ENCODE results near the gene PTCRA. TPM values are rescaled to one million over a fixed set of nuclear protein-coding genes. Genes with fewer than 3 reads are reported as not detected.
"Not testable (repeated sequence)": the region's sequence is repeated elsewhere in the genome, so short reads cannot be mapped to it uniquely, and the experiment has no call there.

PTCRA gene
- total and polyA plus RNA-seq, 5 donors = not detected

DNA sequence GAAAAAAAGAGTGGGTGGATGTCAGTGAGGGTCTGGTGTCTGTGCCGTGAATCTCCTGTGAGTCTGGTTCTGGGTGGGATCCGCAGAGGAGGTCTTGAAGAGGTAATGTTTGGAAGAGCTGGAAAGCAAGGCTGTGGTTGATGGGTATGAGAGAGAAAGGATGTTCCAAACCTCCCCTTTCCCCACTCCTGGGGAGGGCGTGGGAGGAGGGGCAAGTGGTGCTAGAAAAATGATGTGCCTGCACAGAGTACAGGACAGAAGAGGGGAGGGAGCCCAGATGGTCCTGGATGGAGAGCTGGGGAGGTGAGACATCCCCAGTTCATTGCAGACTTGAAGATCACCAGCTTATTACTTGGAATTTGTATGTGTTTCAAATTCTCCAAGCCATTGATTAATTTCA lies 16.6 kb downstream of the PTCRA start:
- H3K27me3 ChIP-seq (ENCODE audit: control insufficient read depth, insufficient read depth) = no peaks in the 10 kb centered on the region
- WGBS = 90% methylated on average over 3 of the region's 3 CpGs
- H3K27ac ChIP-seq (ENCODE audit: low read length) = no peak overlapping the region
- ATAC-seq (no peak), DNase-seq (no peak)
- intact Hi-C loops (cut with DNase I) = no loop called here
- no peaks in the 10 kb centered on the region for H3K9me3 ChIP-seq (ENCODE audit: control insufficient read depth, low read length)
- no peaks in the 10 kb centered on the region for H3K4me1 ChIP-seq (ENCODE audit: control insufficient read depth, insufficient read depth, low read length)
- H3K4me3 ChIP-seq (ENCODE audit: low read length) = no peak overlapping the region

DNA sequence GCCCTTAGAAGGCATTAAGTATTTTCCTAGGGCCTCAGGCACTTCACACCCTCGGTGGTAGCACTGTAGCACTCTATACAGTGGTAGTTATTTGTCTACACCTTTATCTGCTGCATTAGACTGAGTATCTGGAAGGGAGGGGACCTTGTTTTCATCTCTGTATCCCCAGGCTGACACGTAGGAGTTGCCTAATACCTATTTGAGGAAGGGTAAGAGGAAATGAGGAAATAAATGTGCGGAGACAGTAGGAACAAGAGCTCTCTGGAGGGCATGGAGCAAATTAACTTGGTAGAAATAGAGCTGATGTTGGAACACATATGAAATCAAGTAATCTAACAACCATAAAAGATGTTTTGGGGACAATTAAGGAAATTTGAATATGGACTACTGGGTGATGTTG lies 17.4 kb downstream of the PTCRA start:
- Histone ChIP-seq H3K4me1 (ENCODE audit: control insufficient read depth, insufficient read depth, low read length) (no peaks in the 10 kb centered on the region), H3K9me3 (ENCODE audit: control insufficient read depth, low read length) (no peaks in the 10 kb centered on the region), H3K27me3 (ENCODE audit: control insufficient read depth, insufficient read depth) (no peaks in the 10 kb centered on the region), H3K4me3 (ENCODE audit: low read length) (no peak overlapping the region), H3K27ac (ENCODE audit: low read length) (no peak overlapping the region)
- 45% methylated on average over 3 of the region's 3 CpGs for WGBS
- ATAC-seq (no peak), DNase-seq (no peak)
- intact Hi-C loops (cut with DNase I) = no loop called here

DNA sequence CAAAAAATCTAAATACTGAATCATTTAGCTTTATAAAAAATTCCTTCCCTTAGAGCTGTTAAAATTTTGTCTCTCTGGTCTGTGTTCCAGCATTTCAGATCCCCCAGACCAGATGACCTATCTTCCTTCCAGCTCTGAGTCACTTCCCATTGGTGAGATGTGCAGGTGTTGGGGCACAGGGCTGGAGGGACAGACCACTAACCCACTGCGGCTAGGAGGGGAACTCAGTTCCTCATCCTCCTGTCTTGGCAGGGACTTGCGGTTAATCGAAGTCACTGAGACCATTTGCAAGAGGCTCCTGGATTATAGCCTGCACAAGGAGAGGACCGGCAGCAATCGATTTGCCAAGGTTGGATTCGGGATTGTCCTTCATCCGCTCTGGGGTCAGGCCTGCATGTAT lies 19.5 kb downstream of the PTCRA start:
- WGBS = 83% methylated on average over 7 of the region's 7 CpGs
- Histone ChIP-seq H3K4me1 (ENCODE audit: control insufficient read depth, insufficient read depth, low read length) (no peaks in the 10 kb centered on the region), H3K27ac (ENCODE audit: low read length) (no peak overlapping the region), H3K9me3 (ENCODE audit: control insufficient read depth, low read length) (no peaks in the 10 kb centered on the region), H3K4me3 (ENCODE audit: low read length) (no peak overlapping the region), H3K27me3 (ENCODE audit: control insufficient read depth, insufficient read depth) (no peaks in the 10 kb centered on the region)
- ATAC-seq (no peak), DNase-seq (no peak)
- intact Hi-C loops (cut with DNase I) = no loop called here

DNA sequence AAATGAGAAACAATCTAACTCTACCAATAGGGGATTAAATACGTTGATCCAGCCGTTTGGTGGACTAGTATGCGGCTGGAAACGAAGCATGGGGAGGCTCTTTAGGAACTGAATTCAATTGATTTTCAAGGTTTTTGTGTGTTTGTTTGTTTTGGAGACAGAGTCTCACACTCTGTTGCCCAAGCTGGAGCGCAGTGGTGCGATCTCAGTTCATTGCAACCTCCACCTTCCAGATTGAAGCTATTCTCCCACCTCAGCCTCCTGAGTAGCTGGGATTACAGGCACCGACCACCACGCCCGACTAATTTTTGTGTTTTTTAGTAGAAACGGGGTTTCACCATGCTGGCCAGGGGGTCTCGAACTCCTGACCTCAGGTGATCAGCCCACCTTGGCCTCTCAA lies 20.5 kb downstream of the PTCRA start:
- Histone ChIP-seq H3K4me1 (ENCODE audit: control insufficient read depth, insufficient read depth, low read length) (no peaks in the 10 kb centered on the region), H3K9me3 (ENCODE audit: control insufficient read depth, low read length) (no peaks in the 10 kb centered on the region), H3K4me3 (ENCODE audit: low read length) (no peak overlapping the region), H3K27ac (ENCODE audit: low read length) (no peak overlapping the region), H3K27me3 (ENCODE audit: control insufficient read depth, insufficient read depth) (no peaks in the 10 kb centered on the region)
- ATAC-seq = no peak
- DNase-seq = no peak
- WGBS = 96% methylated on average over 11 of the region's 11 CpGs
- intact Hi-C loops (cut with DNase I) = no loop called here

DNA sequence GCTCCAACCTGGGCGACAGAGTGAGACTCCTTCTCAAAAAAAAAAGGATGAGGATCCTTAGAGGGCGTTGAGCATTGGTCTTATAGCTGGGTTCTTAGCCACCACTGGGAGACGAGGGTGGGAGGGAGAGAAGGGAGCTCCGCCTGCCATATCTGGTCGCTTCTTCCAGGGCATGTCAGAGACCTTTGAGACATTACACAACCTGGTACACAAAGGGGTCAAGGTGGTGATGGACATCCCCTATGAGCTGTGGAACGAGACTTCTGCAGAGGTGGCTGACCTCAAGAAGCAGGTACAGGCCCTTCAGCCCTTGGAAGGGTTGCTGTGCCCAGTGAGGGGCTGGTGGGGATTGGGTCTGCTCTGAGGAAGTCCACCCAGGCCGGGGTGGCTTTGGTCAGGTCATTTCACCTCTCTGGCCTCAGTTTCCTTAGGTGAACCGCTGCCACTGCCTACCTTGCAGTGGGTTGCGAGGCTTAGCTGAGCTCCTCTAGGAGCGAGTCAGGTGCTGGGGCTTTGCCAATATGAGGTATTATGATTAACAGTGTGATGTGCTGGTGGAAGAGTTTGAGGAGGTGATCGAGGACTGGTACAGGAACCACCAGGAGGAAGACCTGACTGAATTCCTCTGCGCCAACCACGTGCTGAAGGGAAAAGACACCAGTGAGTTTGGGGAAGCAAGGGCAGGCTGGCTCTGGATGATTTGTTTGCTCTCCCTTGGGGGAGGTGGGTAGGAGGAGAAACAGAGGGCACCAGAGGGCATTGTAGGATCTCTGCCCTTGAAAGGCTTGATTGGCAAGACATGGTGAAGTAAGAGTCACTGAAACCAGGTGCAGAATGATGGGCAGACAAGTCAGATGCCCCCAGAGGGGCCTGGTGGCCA lies 21.9 kb downstream of the PTCRA start:
- peak in 1 of 3 donors; percentile 18 for DNase-seq
- H3K4me3 ChIP-seq (ENCODE audit: low read length) = no peak overlapping the region
- H3K27ac ChIP-seq (ENCODE audit: low read length) = no peak overlapping the region
- ATAC-seq = no peak
- no peaks in the 10 kb centered on the region for H3K4me1 ChIP-seq (ENCODE audit: control insufficient read depth, insufficient read depth, low read length)
- 93% methylated on average over 13 of the region's 13 CpGs for whole genome bisulfite sequencing
- intact Hi-C loops (cut with DNase I) = no loop called here
- no peaks in the 10 kb centered on the region for H3K9me3 ChIP-seq (ENCODE audit: control insufficient read depth, low read length)
- no peaks in the 10 kb centered on the region for H3K27me3 ChIP-seq (ENCODE audit: control insufficient read depth, insufficient read depth)

DNA sequence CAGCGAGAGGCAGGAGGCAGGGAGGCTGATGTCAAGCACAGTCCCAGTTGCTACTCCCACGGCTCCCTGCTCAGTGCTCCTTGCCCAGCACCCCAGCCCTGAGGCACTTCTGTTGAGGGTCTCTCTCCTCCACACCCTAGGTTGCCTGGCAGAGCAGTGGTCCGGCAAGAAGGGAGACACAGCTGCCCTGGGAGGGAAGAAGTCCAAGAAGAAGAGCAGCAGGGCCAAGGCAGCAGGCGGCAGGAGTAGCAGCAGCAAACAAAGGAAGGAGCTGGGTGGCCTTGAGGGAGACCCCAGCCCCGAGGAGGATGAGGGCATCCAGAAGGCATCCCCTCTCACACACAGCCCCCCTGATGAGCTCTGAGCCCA lies 22.6 kb downstream of the PTCRA start:
- H3K27me3 ChIP-seq (ENCODE audit: control insufficient read depth, insufficient read depth) = no peaks in the 10 kb centered on the region
- intact Hi-C loops (cut with DNase I) = no loop called here
- H3K4me3 ChIP-seq (ENCODE audit: low read length) = no peak overlapping the region
- H3K27ac ChIP-seq (ENCODE audit: low read length) = no peak overlapping the region
- H3K4me1 ChIP-seq (ENCODE audit: control insufficient read depth, insufficient read depth, low read length) = no peaks in the 10 kb centered on the region
- DNase-seq = peak in 1 of 3 donors; percentile 11
- no peak for ATAC-seq
- WGBS = 86% methylated on average over 5 of the region's 5 CpGs
- no peaks in the 10 kb centered on the region for H3K9me3 ChIP-seq (ENCODE audit: control insufficient read depth, low read length)

DNA sequence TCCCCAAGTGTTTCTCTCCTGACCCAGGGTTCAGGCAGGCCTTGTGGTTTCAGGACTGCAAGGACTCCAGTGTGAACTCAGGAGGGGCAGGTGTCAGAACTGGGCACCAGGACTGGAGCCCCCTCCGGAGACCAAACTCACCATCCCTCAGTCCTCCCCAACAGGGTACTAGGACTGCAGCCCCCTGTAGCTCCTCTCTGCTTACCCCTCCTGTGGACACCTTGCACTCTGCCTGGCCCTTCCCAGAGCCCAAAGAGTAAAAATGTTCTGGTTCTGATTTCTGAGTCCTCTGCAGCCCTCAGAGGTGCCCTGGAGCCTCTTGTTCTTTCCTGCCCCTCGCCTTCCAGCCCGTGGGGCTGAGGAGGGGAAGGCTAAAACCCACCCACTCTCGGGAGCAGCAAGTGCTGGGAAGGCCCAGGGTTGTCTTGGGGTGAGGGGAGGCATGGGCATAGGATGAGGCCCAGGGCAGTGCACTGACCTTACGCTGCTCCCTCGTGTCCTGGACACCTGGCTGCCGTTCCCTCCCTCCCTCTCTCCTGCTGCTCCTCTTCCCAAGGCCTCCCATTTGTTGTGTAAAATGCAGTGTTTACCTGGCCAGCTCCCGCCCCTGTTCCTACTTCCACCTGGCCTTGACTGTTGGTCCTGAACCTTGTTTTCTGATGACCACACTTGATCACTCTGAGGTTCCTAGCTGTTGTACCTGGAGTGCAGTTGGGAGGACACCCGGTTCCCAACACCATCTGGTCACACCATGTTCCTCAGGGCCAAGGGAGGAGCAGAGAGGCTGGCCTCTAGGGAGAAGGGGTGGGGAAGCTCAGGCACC lies 23.3 kb downstream of the PTCRA start:
- Histone ChIP-seq H3K4me3 (ENCODE audit: low read length) (no peak overlapping the region), H3K9me3 (ENCODE audit: control insufficient read depth, low read length) (no peaks in the 10 kb centered on the region), H3K27ac (ENCODE audit: low read length) (no peak overlapping the region), H3K4me1 (ENCODE audit: control insufficient read depth, insufficient read depth, low read length) (no peaks in the 10 kb centered on the region), H3K27me3 (ENCODE audit: control insufficient read depth, insufficient read depth) (no peaks in the 10 kb centered on the region)
- peak in 1 of 3 donors; percentile 28 for DNase-seq
- WGBS = 82% methylated on average over 9 of the region's 9 CpGs
- intact Hi-C loops (cut with DNase I) = no loop called here
- peak; percentile 31 to 34 for ATAC-seq

DNA sequence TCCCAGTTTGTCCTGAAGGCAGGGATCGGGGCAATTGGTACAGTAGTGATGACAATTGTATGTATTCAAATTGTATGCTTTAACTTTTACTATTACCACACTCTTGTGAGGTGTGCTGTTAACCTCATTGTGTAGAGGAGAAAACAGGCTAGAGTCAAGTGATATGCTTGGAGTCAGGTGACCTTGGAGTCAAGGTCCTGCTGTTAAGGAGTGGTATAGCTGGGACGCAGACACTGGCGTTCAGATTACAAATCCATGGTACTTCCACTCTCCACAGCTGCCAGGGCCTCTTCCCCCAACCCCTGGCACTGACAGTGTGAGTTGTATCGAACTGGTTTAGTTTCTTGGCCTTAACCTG lies 23.9 kb downstream of the PTCRA start:
- no peaks in the 10 kb centered on the region for H3K9me3 ChIP-seq (ENCODE audit: control insufficient read depth, low read length)
- WGBS = 73% methylated on average over 4 of the region's 4 CpGs
- ATAC-seq = no peak
- H3K27ac ChIP-seq (ENCODE audit: low read length) = no peak overlapping the region
- intact Hi-C loops (cut with DNase I) = no loop called here
- DNase-seq = no peak
- no peaks in the 10 kb centered on the region for H3K4me1 ChIP-seq (ENCODE audit: control insufficient read depth, insufficient read depth, low read length)
- no peak overlapping the region for H3K4me3 ChIP-seq (ENCODE audit: low read length)
- H3K27me3 ChIP-seq (ENCODE audit: control insufficient read depth, insufficient read depth) = no peaks in the 10 kb centered on the region

DNA sequence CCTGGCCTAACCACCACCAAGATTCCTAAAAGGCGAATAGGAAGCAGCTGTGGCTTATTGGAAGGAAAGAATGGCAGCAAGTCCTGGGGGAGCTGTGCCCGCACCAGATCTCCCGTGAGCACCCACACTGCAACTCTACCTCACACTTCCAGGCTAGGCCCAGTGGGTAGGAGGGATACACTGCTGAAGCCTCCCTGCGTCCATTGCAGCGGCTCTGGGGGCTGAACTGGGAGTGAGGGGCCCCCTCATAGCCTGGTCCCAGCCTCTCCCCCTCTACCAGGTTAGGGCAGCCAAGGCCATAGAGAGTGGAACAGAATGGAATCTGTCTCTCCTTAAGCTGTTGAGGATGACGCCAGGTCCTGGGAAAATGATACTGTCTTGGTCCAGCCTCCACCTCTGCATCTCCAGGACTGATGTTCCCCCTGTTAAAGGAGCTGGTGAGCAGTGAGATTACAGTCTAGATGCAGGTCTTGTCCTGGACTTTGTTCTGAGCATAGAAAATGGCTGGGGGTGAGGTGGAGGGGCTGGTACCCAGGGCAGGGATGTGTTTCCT lies 24.7 kb downstream of the PTCRA start:
- H3K9me3 ChIP-seq (ENCODE audit: control insufficient read depth, low read length) = no peaks in the 10 kb centered on the region
- 93% methylated on average over 6 of the region's 6 CpGs for WGBS
- no peak overlapping the region for H3K27ac ChIP-seq (ENCODE audit: low read length)
- intact Hi-C loops (cut with DNase I) = no loop called here
- H3K27me3 ChIP-seq (ENCODE audit: control insufficient read depth, insufficient read depth) = no peaks in the 10 kb centered on the region
- no peaks in the 10 kb centered on the region for H3K4me1 ChIP-seq (ENCODE audit: control insufficient read depth, insufficient read depth, low read length)
- H3K4me3 ChIP-seq (ENCODE audit: low read length) = no peak overlapping the region
- ATAC-seq (peak in 1 of 2 donors; percentile 12), DNase-seq (peak in 1 of 3 donors; percentile 16)

DNA sequence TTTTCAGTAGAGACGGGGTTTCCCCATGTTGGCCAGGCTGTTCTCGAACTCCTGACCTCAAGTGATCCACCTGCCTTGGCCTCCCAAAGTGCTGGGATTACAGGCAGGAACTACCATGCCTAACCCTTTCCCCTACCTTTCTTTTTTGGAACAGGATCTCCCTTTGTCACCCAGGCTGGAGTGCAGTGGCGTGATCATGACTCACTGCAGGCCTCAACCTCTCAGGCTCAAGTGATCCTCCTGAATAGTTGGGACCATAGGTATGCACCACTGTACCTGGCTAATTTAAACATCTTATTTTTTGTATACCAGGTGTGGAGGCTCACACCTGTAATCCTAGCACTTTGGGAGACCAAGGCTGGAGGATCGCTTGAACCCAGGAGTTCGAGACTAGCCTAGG lies 25.5 kb downstream of the PTCRA start:
- ATAC-seq; H3K4me3 ChIP-seq (ENCODE audit: low read length); DNase-seq; H3K27ac ChIP-seq (ENCODE audit: low read length); intact Hi-C loops (cut with DNase I); H3K9me3 ChIP-seq (ENCODE audit: control insufficient read depth, low read length); H3K27me3 ChIP-seq (ENCODE audit: control insufficient read depth, insufficient read depth); H3K4me1 ChIP-seq (ENCODE audit: control insufficient read depth, insufficient read depth, low read length): not testable (repeated sequence)
- WGBS = 98% methylated on average over 5 of the region's 5 CpGs

DNA sequence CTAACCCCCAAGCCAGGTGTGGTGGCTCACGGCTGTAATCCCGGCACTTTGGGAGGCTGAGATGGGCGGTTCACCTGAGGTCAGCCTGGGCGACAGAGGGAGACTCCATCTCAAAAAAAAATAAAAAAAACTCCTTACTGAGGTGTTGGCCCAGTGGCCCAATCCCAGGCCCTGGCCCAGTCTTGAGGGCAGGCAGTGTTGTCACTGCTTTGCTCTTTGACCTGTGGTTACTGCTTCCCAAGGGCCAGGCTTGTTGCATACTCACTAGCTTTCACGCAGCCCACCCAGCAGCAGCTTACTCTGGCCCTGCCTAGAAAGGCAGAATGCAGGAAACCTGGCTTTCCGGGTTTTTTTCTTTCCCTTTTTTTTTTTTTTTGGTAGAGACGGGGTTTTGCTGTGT lies 26.6 kb downstream of the PTCRA start:
- no peak overlapping the region for H3K4me3 ChIP-seq (ENCODE audit: low read length)
- no peaks in the 10 kb centered on the region for H3K4me1 ChIP-seq (ENCODE audit: control insufficient read depth, insufficient read depth, low read length)
- 72% methylated on average over 7 of the region's 7 CpGs for WGBS
- H3K9me3 ChIP-seq (ENCODE audit: control insufficient read depth, low read length) = no peaks in the 10 kb centered on the region
- DNase-seq = peak in 1 of 3 donors; percentile 20
- no peak overlapping the region for H3K27ac ChIP-seq (ENCODE audit: low read length)
- intact Hi-C loops (cut with DNase I) = no loop called here
- ATAC-seq = no peak
- H3K27me3 ChIP-seq (ENCODE audit: control insufficient read depth, insufficient read depth) = no peaks in the 10 kb centered on the region

Measured in right cardiac atrium (tissue), 5 donors.